GM23338 (cell line): ENCODE measurements around the gene NAPG. TPM values are rescaled to one million over a fixed set of nuclear protein-coding genes. Genes with fewer than 3 reads are reported as not detected.

Experiments
- ATAC-seq: fragments of 200-7000 bp; cut with Tn5 transposase; 3 replicates; pipeline ENCODE4 v1.9.1; 2020
- DNase-seq: peaks from one replicate; pipeline ENCODE4 v3.0.0-alpha.2; 2015; ENCODE audit warnings: low spot score
- H2AFZ ChIP-seq: fragments of 200-600 bp; sonication (generic); 2 replicates; pipeline ENCODE4 v1.8.0; 2016; ENCODE audit warnings: antibody characterized with exemption, mild to moderate bottlenecking, moderate library complexity
- H3F3A ChIP-seq: fragments of 200-600 bp; sonication (generic); replicated peaks from 2 replicates; pipeline ENCODE4 v1.8.0; 2017; ENCODE audit warnings: antibody characterized with exemption, mixed run types, low read depth
- H3K27ac ChIP-seq: fragments of 200-600 bp; sonication (generic); 2 replicates; pipeline ENCODE4 v1.6.1; 2016; ENCODE audit warnings: low read depth
- H3K27me3 ChIP-seq: fragments of 200-600 bp; sonication (generic); 2 replicates; pipeline ENCODE4 v1.8.0; 2016; ENCODE audit warnings: mild to moderate bottlenecking, mixed run types, moderate library complexity; ENCODE audit not compliant: insufficient read depth
- H3K36me3 ChIP-seq: fragments of 200-600 bp; sonication (generic); 2 replicates; pipeline ENCODE4 v1.8.0; 2016; ENCODE audit warnings: mild to moderate bottlenecking; ENCODE audit not compliant: insufficient read depth
- H3K4me1 ChIP-seq: fragments of 200-600 bp; sonication (generic); 2 replicates; pipeline ENCODE4 v1.8.0; 2016; ENCODE audit warnings: mild to moderate bottlenecking, moderate library complexity; ENCODE audit not compliant: insufficient read depth
- H3K4me2 ChIP-seq: fragments of 200-600 bp; sonication (generic); 2 replicates; pipeline ENCODE4 v1.7.1; 2017; ENCODE audit warnings: mixed run types
- H3K4me3 ChIP-seq: fragments of 200-600 bp; sonication (generic); 2 replicates; pipeline ENCODE4 v1.6.1; 2016; ENCODE audit warnings: mixed run types
- H3K79me2 ChIP-seq: fragments of 200-600 bp; sonication (generic); replicated peaks from 2 replicates; pipeline ENCODE4 v1.8.0; 2017; ENCODE audit warnings: mild to moderate bottlenecking; ENCODE audit not compliant: insufficient read depth
- H3K9me2 ChIP-seq: fragments of 200-600 bp; sonication (generic); 2 replicates; pipeline ENCODE4 v1.8.0; 2017; ENCODE audit not compliant: insufficient read depth
- H4K20me1 ChIP-seq: fragments of 200-600 bp; sonication (generic); replicated peaks from 2 replicates; pipeline ENCODE4 v1.8.0; 2017; ENCODE audit warnings: mild to moderate bottlenecking; ENCODE audit not compliant: insufficient read depth
- H3K27ac Mint-ChIP-seq: 2 replicates; pipeline ENCODE4 v1.8.0; 2020; ENCODE audit warnings: inconsistent platforms, mild to moderate bottlenecking, moderate library complexity, mixed read lengths
- H3K27me3 Mint-ChIP-seq: 3 replicates; pipeline ENCODE4 v1.8.0; 2022; ENCODE audit warnings: low read depth, mild to moderate bottlenecking, moderate library complexity, mixed read lengths, inconsistent platforms; ENCODE audit not compliant: insufficient read depth, poor library complexity
- H3K36me3 Mint-ChIP-seq: 3 replicates; pipeline ENCODE4 v1.8.0; 2021; ENCODE audit warnings: low read depth, mild to moderate bottlenecking, inconsistent platforms, moderate library complexity, mixed read lengths
- H3K4me1 Mint-ChIP-seq: 3 replicates; pipeline ENCODE4 v1.8.0; 2020; ENCODE audit warnings: mild to moderate bottlenecking, inconsistent platforms, mixed read lengths
- H3K4me3 Mint-ChIP-seq: 3 replicates; pipeline ENCODE4 v1.8.0; 2021; ENCODE audit warnings: moderate library complexity, mild to moderate bottlenecking, inconsistent platforms, mixed read lengths
- H3K9me3 Mint-ChIP-seq: 3 replicates; pipeline ENCODE4 v1.8.0; 2020; ENCODE audit warnings: moderate library complexity, mild to moderate bottlenecking, inconsistent platforms, mixed read lengths
- CREB1 ChIP-seq: fragments of 250-450 bp; sonication (Bioruptor Pico); IDR thresholded peaks from 2 replicates; pipeline ENCODE4 v1.5.0; 2020; ENCODE audit warnings: low read depth, mild to moderate bottlenecking, moderate library complexity
- CTCF ChIP-seq, 2 experiments: fragments of 200-600 bp in 1 of 2; sonication (generic) in 1 of 2; conservative IDR thresholded peaks; 2 replicates each; pipeline versions ENCODE4 v1.5.1 to v1.6.1; 2016 to 2017; ENCODE audit warnings: antibody characterized with exemption in 2 of 2, low read depth in 2 of 2, mild to moderate bottlenecking in 2 of 2, moderate library complexity in 1 of 2
- EZH2 ChIP-seq: fragments of 200-600 bp; sonication (generic); IDR thresholded peaks from one replicate; pipeline ENCODE4 v1.8.0; 2017; ENCODE audit warnings: antibody characterized with exemption, mild to moderate bottlenecking, low read depth; ENCODE audit not compliant: unreplicated experiment
- EZH2phosphoT487 ChIP-seq: fragments of 200-600 bp; sonication (generic); IDR thresholded peaks from one replicate; pipeline ENCODE4 v1.8.1; 2018; ENCODE audit warnings: antibody characterized with exemption; ENCODE audit not compliant: unreplicated experiment
- JUNB ChIP-seq: IDR thresholded peaks from one replicate; pipeline ENCODE4 v1.6.1; 2016; ENCODE audit warnings: antibody characterized with exemption; ENCODE audit not compliant: unreplicated experiment
- NANOG ChIP-seq: IDR thresholded peaks from 2 replicates; pipeline ENCODE4 v1.6.1; 2016; ENCODE audit warnings: antibody characterized with exemption, borderline replicate concordance
- POLR2AphosphoS5 ChIP-seq: IDR thresholded peaks from 2 replicates; pipeline ENCODE4 v1.6.1; 2016; ENCODE audit warnings: antibody characterized with exemption, low read depth
- STAT1 ChIP-seq: IDR thresholded peaks from one replicate; pipeline ENCODE4 v1.6.1; 2016; ENCODE audit warnings: antibody characterized with exemption; ENCODE audit not compliant: unreplicated experiment
- ZNF114 ChIP-seq: fragments of 250-450 bp; sonication (Bioruptor Pico); IDR thresholded peaks from 2 replicates; pipeline ENCODE4 v1.5.0; 2020; ENCODE audit warnings: mild to moderate bottlenecking, moderate library complexity
- ZNF331 ChIP-seq: fragments of 250-450 bp; sonication (Bioruptor Pico); IDR thresholded peaks from 2 replicates; pipeline ENCODE4 v1.5.0; 2020; ENCODE audit warnings: low read depth, mild to moderate bottlenecking, moderate library complexity
- ZNF462 ChIP-seq: fragments of 250-450 bp; sonication (Bioruptor Pico); IDR thresholded peaks from 2 replicates; pipeline ENCODE4 v1.5.0; 2020; ENCODE audit warnings: mild to moderate bottlenecking, moderate library complexity
- polyA plus RNA-seq: library from polyadenylated mRNA; unstranded; fragments of >200 nt; fragmentation: Nextera tagmentation; extraction: Ambion mirVana; gene quantifications from 2 replicates; pipeline ENCODE4 v1.2.1, GENCODE V29; 2016
- total RNA-seq: library from RNA; depleted of rRNA; stranded (reverse); fragments of >200 nt; shearing (Covaris generic); gene quantifications from 2 replicates; pipeline ENCODE4 v1.2.3, GENCODE V29; 2014
- TF ChIP-seq, protein P1 (sequence below): IDR thresholded peaks from 2 replicates; pipeline ENCODE4 v1.6.1; 2016; ENCODE audit warnings: antibody characterized with exemption
- TF ChIP-seq, protein P2 (sequence below): IDR thresholded peaks from one replicate; pipeline ENCODE4 v1.6.1; 2018; ENCODE audit warnings: antibody characterized with exemption; ENCODE audit not compliant: unreplicated experiment

NAPG gene
- total and polyA plus RNA-seq, 2 experiments from 2014 or later: 26.8 to 40.1 TPM

DNA sequence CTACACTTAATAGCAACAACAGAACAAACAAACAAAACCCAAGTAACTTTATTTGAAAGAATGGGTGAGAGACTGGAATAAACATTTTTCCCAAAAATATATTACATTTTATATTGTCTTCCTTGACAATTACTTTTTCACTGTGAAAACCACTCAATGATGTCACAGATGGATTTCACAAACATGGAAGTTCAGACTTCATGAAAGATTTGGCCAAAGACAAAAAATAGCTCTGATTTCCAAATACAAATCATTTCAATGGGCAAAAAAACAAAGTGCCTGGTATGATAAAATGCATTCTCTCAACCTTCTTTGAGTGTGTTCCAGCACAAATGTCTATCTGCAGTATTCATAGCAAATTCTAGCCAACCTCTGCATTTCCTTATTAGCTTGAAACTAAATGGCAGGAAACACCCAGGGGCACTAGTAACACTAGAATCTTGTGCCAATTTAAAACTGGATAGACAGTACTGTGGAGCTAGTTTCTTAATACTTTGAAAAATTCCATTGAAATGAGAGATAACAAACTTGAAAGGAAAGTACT is 28.5 kb upstream of the NAPG start:
- TF ChIP-seq JUNB (no peak), EZH2phosphoT487 (no peak), ZNF331 (CRISPR knock-in tag) (no peak), ZNF114 (CRISPR knock-in tag) (no peak), POLR2AphosphoS5 (no peak), STAT1 (no peak), CREB1 (CRISPR knock-in tag) (no peak), ZNF462 (CRISPR knock-in tag) (no peak), NANOG (no peak), EZH2 (no peak), CTCF (conservative IDR thresholded peaks at IDR 0.05; ENCODE audit: low read depth in 2 of 2) (no peak)
- TF ChIP-seq, protein P1, sequence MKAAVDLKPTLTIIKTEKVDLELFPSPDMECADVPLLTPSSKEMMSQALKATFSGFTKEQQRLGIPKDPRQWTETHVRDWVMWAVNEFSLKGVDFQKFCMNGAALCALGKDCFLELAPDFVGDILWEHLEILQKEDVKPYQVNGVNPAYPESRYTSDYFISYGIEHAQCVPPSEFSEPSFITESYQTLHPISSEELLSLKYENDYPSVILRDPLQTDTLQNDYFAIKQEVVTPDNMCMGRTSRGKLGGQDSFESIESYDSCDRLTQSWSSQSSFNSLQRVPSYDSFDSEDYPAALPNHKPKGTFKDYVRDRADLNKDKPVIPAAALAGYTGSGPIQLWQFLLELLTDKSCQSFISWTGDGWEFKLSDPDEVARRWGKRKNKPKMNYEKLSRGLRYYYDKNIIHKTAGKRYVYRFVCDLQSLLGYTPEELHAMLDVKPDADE: no peak
- TF ChIP-seq, protein P2, sequence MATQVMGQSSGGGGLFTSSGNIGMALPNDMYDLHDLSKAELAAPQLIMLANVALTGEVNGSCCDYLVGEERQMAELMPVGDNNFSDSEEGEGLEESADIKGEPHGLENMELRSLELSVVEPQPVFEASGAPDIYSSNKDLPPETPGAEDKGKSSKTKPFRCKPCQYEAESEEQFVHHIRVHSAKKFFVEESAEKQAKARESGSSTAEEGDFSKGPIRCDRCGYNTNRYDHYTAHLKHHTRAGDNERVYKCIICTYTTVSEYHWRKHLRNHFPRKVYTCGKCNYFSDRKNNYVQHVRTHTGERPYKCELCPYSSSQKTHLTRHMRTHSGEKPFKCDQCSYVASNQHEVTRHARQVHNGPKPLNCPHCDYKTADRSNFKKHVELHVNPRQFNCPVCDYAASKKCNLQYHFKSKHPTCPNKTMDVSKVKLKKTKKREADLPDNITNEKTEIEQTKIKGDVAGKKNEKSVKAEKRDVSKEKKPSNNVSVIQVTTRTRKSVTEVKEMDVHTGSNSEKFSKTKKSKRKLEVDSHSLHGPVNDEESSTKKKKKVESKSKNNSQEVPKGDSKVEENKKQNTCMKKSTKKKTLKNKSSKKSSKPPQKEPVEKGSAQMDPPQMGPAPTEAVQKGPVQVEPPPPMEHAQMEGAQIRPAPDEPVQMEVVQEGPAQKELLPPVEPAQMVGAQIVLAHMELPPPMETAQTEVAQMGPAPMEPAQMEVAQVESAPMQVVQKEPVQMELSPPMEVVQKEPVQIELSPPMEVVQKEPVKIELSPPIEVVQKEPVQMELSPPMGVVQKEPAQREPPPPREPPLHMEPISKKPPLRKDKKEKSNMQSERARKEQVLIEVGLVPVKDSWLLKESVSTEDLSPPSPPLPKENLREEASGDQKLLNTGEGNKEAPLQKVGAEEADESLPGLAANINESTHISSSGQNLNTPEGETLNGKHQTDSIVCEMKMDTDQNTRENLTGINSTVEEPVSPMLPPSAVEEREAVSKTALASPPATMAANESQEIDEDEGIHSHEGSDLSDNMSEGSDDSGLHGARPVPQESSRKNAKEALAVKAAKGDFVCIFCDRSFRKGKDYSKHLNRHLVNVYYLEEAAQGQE: no peak
- Histone ChIP-seq H3K79me2 (no peaks in the 10 kb centered on the region), H3K36me3 (no peaks in the 10 kb centered on the region), H3K4me2 (no peak overlapping the region), H3K27ac (no peak overlapping the region), H4K20me1 (no peaks in the 10 kb centered on the region), H2AFZ (no peak overlapping the region), H3K9me2 (peaks cover 5% of the 10 kb centered on the region; the same call in 1 of the 2 replicates), H3F3A (no peaks in the 10 kb centered on the region), H3K4me3 (no peak overlapping the region), H3K27me3 (no peaks in the 10 kb centered on the region), H3K4me1 (no peaks in the 10 kb centered on the region)
- no peak for DNase-seq
- no peaks in the 10 kb centered on the region for H3K4me1 Mint-ChIP-seq
- no peaks in the 10 kb centered on the region for H3K36me3 Mint-ChIP-seq
- no peaks in the 10 kb centered on the region for H3K27me3 Mint-ChIP-seq
- H3K4me3 Mint-ChIP-seq: no peak overlapping the region
- H3K9me3 Mint-ChIP-seq: no peaks in the 10 kb centered on the region
- H3K27ac Mint-ChIP-seq: no peak overlapping the region
- no peak for ATAC-seq
